Activated gamma-delta T cell treated with anti-CD3 and anti-CD28 coated beads, Interleukin-2, amount 50 U/mL, for 16 hours (primary cell): Measurements from ENCODE around the gene SPATA31D1.
"Not testable (repeated sequence)": the region's sequence is repeated elsewhere in the genome, so short reads cannot be mapped to it uniquely, and the experiment has no call there.

Source experiments
- DNase-seq: peaks from one replicate; pipeline ENCODE4 v3.0.0-alpha.2; 2020; ENCODE audit warnings: low read depth

SPATA31D1 gene

GRCh38 chr9:81988472-81988871 lies at the start of gene SPATA31D1:
Gene SPATA31D1 (plus strand): TSS chr9:81988772. CDS start chr9:81988819, 47 bp downstream.
- not testable (repeated sequence) for DNase-seq

GRCh38 chr9:81943393-81943792 lies 45.2 kb upstream of the SPATA31D1 start, which contains the start of gene SPATA31D3:
Gene SPATA31D3 (plus strand): TSS chr9:81943500. CDS start chr9:81943586, 86 bp downstream.
- not testable (repeated sequence) for DNase-seq

- DNase-seq, result not testable (repeated sequence)
These were observed 39.9 kb upstream of the SPATA31D1 start for GRCh38 chr9:81948650-81949049.

GRCh38 chr9:81953096-81953495 lies 35.5 kb upstream of the SPATA31D1 start:
- DNase-seq, result no peak

GRCh38 chr9:81955625-81956024 lies 32.9 kb upstream of the SPATA31D1 start:
- DNase-seq, result no peak

- DNase-seq, result no peak
These were observed 24.1 kb upstream of the SPATA31D1 start for GRCh38 chr9:81964218-81965171.

- no peak for DNase-seq
These were observed 20.5 kb upstream of the SPATA31D1 start for GRCh38 chr9:81968026-81968425.

- no peak for DNase-seq
These were observed 18.6 kb upstream of the SPATA31D1 start for GRCh38 chr9:81969971-81970370.

GRCh38 chr9:81971727-81972126 lies 16.8 kb upstream of the SPATA31D1 start:
- DNase-seq, result no peak

GRCh38 chr9:81974764-81975163 lies 13.8 kb upstream of the SPATA31D1 start:
- no peak for DNase-seq

- no peak for DNase-seq
These were observed 12.2 kb upstream of the SPATA31D1 start for GRCh38 chr9:81976351-81976750.

- no peak for DNase-seq
These were observed 9.4 kb upstream of the SPATA31D1 start for GRCh38 chr9:81979196-81979595.

- DNase-seq, result no peak
These were observed 8.0 kb upstream of the SPATA31D1 start for GRCh38 chr9:81980568-81980967.

- DNase-seq, result no peak
These were observed 6.7 kb upstream of the SPATA31D1 start for GRCh38 chr9:81981883-81982282.

- no peak for DNase-seq
These were observed 3.6 kb upstream of the SPATA31D1 start for GRCh38 chr9:81984928-81985327.

GRCh38 chr9:81986051-81986450 lies 2.5 kb upstream of the SPATA31D1 start:
- no peak for DNase-seq

GRCh38 chr9:81989700-81990099 lies 1.1 kb downstream of the SPATA31D1 start:
- DNase-seq, result no peak

GRCh38 chr9:81993656-81994055 lies 5.1 kb downstream of the SPATA31D1 start:
- DNase-seq, result no peak

GRCh38 chr9:81999806-82000205 lies 11.2 kb downstream of the SPATA31D1 start:
- no peak for DNase-seq

GRCh38 chr9:82010711-82011110 lies 22.1 kb downstream of the SPATA31D1 start:
- DNase-seq, result no peak

- DNase-seq, result no peak
These were observed 22.6 kb downstream of the SPATA31D1 start for GRCh38 chr9:82011133-82011532.

- DNase-seq, result no peak
These were observed 23.7 kb downstream of the SPATA31D1 start for GRCh38 chr9:82012276-82012675.

- DNase-seq, result no peak
These were observed 31.8 kb downstream of the SPATA31D1 start for GRCh38 chr9:82020331-82020730.

- no peak for DNase-seq
These were observed 32.6 kb downstream of the SPATA31D1 start for GRCh38 chr9:82021198-82021597.
